Transverse colon (tissue), 3 donors: Measurements from ENCODE around the gene MEMO1.

Experiments used
- POLR2A ChIP-seq: fragments of 450-650 bp; IDR thresholded peaks from one replicate; pipeline ENCODE4 v1.6.1; 2016; ENCODE audit warnings: antibody characterized with exemption, mild to moderate bottlenecking, moderate library complexity
- TF ChIP-seq, protein P1 (sequence below), 5 experiments: fragments of 200-600 bp in 3 of 5; fragments of 450-650 bp in 2 of 5; sonication (generic) in 3 of 5; IDR thresholded peaks; 1 replicate in 2 of 5; 2 replicates in 3 of 5; pipeline ENCODE4 v1.5.1; 2016 to 2017; ENCODE audit warnings: antibody characterized with exemption in 5 of 5, inconsistent platforms in 3 of 5, mild to moderate bottlenecking in 2 of 5, moderate library complexity in 1 of 5

DNA sequence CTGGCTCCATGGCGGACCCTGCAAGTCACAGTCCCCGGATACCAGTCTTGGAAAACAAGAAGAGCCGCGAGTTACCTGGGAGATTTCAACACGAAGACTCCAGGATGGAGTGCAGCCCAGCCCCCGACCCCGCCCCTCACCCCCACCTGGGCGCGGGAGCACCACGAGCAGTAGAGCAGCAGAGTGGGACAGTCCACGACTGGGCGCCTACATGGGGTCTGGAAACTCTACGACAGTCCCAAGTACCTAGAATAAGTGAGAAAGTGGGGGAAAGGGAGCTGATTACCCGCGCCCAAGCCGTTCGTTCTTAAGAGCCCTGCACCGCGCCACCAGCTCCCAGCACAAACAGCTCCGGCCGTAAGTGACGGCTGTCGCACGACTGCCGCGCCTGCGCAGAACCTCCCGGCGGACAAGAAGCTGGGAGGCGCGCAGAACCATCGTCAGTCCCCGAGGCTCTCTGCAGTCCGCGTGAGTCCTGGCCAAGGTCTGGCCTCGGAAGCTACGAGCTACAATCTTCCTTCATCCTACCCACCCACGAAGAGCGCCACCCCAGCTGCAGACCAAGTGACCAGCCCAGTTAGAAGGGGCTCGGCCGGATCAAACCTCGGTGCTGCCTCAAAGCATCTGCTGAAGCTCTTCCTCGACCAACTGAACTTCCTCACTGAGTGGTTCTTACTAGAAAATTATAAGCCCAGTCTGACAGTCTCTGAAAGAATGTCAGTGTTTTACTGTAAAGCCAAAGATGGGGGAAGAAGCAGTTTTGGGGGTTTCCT, 28.8 kb upstream of the MEMO1 start, which contains the start of gene DPY30:
- TF ChIP-seq, protein P1, sequence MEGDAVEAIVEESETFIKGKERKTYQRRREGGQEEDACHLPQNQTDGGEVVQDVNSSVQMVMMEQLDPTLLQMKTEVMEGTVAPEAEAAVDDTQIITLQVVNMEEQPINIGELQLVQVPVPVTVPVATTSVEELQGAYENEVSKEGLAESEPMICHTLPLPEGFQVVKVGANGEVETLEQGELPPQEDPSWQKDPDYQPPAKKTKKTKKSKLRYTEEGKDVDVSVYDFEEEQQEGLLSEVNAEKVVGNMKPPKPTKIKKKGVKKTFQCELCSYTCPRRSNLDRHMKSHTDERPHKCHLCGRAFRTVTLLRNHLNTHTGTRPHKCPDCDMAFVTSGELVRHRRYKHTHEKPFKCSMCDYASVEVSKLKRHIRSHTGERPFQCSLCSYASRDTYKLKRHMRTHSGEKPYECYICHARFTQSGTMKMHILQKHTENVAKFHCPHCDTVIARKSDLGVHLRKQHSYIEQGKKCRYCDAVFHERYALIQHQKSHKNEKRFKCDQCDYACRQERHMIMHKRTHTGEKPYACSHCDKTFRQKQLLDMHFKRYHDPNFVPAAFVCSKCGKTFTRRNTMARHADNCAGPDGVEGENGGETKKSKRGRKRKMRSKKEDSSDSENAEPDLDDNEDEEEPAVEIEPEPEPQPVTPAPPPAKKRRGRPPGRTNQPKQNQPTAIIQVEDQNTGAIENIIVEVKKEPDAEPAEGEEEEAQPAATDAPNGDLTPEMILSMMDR (IDR thresholded peaks at IDR 0.05), result no peak
- peak; percentile 88 for TF ChIP-seq POLR2A
